HG03159 (cell line): ENCODE results near the gene SPACA6.

Experiments
- ATAC-seq: cut with Tn5 transposase; IDR thresholded peaks from one replicate; pipeline ENCODE4 v1.9.1; 2021; ENCODE audit warnings: mild to moderate bottlenecking, moderate library complexity; ENCODE audit not compliant: unreplicated experiment

The SPACA6 gene

DNA sequence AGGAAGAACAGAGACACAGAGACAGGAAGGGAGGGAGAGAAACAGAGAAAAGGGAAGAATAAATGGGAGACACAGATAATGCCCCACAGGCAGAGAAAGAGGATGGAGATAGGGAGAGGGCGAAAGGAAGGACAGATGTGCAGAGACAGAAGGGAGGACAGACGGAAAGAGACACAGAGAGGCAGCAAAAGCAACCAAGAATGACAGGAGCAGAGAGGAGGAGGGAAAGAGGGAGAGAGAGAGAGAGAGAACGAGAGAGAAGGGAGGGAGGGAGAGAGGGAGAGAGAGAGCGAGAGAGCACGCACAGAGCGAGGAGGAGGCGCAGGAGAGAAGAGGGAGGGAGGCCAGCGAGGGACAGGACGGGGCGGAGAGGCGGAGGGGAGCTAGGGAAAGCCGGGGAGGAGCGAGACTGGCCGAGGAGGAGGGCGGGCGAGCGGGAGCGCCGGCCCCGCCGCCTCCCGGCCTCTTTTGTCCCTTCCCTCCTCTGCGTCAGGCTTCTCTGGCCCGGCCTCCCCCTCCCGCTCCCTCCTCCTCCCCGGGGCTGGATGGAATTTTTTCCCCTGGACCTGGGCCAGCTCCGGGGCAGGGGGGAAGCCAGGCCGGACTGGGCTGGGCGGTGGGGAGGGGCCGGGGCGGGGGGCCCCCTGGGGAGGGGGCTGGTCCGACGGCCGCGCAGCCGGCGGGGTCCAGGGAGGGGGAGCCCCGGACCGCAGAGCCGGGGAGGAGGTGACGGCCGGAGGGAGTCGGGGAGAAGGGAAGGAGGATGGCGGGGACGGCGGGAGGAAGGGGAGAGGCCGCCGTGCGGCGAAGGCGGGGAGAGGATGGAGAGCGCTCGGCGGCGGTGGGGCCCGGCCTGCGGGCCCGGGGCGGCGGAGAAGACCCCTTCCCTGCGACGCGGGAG lies 4.2 kb upstream of the SPACA6 start:
- ATAC-seq = no peak

DNA sequence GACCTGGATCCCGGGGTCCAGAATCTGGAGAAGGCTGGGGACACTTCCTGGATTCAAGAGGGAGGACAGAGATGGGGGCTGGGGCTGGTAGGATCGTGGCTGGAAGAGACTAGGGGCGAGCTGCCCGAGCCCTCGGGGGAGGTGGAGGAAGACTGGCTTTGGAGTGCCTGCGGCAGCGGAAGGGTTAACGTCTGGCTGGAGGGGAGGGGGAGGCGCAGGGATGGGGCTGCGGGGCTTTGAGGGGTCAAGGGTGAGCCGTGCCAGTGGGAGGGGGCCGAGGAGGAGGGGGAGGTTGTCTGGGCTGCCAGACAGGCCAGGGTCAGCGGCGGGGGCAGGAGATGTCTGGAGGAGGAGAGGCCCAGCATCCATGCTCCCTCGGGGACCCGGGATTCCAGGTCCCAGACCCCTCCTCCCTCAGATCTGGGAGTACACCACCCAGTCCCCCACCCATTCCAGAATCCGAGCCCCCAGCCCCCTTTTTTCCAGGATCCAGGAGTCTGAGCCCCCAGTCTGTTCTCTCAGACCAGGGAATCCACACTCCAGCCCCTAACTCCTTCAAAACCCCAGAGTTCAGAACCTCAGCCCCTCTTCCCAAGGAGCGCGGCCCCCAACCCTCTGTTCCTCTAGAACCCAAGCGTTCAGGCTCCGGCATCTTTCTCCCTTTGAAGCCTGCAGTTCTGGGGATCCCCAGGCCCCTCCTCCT lies 3.2 kb upstream of the SPACA6 start:
- ATAC-seq = no peak

DNA sequence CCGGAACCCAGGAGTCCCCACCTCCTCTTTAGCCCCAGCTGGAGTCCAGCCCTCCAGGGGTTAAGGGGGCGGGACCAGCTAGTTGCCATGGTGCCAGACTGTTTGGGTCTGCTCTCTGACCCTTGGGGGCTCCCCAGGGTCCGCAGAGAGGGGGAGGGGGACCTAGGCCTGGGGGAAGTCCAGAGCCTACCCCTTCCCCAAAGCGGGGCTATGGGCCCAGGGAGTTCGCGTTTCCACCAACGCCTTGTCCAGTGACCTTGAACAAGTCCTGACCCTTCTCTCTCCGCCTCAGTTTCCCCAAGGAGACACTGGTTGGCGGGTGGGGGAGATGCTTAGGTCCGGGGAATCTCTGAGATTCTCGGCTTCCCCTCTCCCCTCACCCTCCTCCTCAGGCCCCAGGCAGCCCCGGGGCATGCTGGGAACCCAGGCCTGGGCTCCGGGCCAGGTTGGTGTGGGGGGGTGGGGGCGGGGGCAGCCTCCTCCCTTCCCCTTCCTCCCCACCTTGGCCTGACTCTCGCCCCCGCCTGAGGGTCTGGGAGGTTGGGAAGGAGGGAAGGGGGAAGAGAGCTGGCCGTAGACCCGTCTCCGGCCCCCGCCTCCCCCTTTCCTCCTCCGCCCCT lies 2.6 kb upstream of the SPACA6 start:
- no peak for ATAC-seq

DNA sequence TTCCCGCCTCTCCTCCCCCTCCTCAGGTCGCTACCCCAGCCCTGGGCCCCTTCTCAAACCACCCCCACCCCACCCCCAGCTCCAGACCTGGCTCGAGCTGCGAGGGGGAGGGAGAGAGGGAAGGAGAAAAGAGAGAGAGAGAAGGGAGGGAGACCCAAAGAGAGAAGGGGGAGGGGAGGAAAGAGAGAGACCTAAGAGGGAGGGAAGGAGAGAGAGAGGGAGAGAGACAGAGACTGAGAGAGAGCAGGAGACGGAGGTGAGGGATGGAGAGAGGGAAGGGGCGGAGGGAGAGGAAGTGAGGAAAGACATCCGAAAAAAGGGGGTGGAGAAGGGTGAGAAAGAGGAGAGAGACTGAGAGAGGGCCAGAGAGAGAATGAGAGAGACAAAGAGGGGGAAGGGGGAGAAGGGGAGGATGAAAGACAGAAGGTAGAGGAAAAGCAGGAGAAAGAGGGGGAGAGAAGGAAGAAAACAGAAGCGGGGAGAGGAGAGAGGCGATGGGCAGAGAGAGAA lies 2.0 kb upstream of the SPACA6 start:
- no peak for ATAC-seq

DNA sequence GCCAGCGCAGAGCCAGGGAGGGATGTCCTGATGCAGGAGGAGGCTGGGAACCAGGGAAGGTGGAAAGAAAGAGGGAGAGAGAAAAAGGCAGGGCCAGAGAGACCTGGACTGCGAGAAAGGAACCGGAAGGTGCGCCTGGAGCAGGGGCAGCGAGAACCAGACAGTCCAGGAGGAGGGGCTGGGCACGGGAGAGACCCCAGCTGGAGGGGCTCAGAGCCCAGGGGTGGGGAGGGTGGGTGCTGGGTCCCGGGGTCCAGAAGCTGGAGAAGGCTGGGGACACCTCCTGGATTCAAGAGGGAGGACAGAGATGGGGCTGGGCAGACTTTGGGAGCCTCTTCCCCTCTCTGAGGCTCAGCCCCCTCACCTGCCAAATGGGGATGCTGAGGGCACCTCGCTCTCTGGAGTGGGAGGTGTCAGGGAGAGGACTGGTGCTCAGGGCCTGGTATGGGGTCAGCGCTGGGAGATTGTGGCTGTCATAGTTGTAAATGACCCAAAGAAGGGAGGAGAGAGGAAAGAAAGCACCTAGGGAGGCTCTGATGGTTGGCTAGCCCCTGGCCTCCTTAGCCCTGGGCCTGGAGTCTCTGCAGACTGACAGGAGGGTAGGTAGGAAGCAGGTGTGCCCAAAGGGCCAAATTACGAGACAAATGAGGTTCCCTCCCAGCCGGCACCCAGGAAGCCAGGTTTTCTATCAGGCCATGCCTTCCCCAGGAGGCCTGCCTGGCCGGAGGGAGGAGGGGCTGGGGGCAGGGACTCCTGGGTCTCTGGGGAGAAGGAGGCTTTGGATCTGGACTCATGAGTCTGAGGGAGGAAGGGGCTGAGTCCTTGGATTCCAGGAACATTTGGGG lies 1.3 kb upstream of the SPACA6 start:
- no peak for ATAC-seq

DNA sequence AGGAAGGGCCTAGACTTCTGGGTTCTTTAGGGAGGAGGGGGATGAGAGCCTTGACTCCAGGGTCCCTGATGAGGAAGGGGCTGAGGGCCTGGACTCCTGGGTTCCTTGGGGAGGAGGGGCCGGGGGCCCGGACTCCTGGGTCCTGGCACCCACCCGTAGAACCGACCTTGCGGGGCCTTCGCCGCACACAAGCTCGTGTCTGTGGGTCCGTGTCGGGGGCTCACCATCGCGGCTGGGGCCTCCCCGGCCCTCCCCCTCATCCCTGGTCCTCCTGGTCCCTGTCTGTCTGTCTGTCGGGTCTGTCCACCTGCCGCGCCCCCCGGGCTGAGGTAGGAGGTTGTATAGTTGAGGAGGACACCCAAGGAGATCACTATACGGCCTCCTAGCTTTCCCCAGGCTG lies 662 bp upstream of the SPACA6 start:
- no peak for ATAC-seq

DNA sequence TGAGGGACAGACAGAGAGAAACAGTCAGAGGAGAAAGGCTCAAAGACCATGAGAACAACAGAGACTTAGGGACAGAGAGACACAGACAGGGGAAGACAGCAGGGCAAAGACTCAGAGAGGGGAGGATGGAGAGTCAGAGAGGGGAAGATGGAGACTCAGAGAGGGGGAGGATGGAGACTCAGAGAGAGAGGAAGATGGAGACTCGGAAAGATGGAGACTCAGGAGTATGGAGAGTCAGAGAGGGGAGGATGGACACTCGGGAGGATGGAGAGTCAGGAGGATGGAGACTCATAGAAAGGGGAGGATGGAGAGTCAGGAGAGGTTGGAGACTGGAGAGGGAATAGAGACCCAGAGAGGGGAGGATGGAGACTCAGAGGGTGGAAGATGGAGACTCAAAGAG lies 689 bp downstream of the SPACA6 start:
- no peak for ATAC-seq

DNA sequence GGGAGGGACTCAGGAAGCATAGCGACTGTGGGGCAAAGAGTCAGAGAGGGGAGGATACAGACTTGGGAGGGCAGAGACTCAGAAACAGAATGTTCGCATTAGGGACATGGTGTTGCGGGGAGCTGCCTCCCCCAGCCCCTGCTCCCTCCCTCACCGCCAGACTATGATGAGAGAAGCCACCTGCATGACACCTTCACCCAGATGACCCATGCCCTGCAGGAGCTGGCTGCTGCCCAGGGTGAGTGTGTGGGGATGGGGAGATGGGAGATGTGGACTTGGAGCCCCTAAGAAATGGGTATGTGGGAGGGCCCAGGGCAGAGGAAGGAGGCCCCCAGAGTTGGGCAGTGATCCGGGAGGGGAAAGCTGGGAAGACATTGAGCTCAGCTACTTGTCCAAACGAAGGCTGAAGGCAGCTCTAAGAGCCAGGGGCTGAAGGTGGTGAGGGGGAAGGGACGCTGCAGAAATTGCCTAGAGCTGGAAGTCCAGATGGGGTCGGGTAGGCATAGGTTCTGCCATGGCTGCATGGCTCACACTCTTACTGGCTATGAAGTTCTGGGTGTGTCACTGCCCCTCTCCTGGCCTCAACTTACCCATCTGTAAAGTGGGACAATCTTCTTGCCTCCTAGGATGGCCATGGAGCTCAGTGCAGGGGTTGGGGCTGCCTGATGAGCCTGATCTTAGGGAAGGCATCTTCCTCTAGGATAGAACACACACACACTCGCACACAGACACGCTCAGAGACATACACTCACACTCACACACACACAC lies 1.4 kb downstream of the SPACA6 start:
- no peak for ATAC-seq

DNA sequence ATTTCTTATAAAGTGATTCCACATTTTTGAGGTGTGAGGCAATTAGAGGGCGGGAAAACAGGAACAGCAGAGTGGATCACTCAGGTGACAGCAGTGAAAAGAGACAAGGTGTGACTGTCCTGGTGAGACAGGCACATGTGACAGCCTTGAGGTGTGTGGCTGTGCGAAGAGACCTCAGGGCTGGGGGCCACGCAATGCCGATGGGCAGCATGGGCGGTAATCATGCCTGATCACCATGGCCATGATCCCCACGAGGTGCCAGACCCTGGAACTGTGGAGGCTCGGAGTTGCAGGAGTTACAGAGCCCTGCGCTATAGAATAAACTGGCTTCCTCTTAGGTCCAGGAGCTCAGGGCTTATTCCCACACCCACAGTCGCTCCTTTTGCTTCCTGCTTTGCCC lies 2.0 kb downstream of the SPACA6 start:
- ATAC-seq = no peak

DNA sequence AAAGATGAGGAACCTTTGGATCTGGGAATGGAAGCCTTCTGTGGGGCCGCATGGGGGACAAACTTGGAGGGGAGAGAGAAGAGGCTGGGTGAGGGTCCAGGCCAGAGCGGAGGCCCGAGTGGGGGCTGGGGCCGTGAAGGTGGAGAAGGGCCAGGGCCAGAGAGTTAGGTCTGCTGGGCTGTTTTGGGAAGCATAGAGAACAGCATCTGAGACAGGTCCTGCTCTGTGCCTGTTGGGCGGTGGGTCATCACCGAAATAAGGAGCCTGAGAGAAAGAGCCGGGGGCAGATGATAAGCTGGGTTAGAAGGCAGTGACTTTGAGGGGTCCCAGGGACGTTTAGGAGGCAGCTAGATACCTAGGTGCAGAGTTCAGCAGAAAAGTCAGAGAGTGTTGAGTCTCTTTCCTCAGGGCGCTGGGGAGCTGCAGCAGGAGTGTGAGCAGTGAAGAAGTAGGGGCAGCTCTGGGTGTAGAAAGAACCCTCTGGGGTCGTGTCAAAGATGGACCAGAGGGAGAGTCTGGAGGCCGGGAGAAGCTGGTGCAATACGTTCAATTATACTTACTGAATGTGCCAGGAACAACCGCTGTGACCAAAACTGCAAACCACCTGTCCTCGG lies 2.7 kb downstream of the SPACA6 start:
- no peak for ATAC-seq

DNA sequence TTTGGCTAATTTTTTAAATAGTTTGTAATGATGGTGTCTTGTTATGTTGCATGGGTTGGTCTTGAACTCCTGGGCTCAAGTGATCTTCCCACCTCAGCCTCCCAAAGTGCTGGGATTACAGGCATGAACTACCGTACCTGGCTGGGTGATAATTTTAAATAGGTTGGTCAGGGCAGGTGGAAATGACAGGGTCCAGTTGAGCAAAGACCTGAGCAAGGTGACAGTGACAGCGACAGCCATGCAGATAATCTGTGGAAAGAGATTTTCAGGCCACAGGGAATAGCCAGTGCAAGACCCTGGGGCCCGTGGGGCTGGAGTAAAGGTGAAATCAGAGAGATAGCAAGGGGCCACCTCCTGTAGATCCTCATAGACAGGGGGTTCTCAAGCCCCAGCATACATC lies 3.5 kb downstream of the SPACA6 start:
- no peak for ATAC-seq

DNA sequence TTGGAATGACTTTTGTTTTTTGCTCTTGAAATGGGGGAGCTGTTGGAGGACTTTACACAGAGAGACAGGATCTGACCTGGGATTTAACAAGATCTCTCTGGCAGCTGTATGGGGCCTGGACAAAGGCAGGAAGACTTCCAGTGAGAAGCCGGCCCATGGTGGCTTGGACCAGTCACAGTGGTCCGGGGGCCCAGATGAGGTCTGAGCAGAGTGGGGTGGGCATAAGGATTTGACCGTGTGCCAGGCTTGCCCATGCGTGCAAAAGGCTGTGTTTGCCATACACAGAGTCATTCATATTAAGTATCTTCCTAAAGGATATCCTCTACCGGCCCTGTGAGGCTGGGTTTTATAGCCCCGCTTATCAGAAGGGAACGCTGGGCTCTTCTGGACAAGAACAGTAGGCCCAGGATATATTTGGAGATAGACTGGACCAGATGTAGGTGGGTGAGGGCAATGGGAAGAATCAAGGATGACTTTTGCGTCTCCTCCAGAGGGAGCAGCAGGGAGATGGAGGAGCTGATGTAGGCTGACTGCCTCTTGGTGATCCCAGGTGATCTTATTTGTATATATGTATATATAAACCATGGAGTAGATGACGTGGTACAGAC lies 4.1 kb downstream of the SPACA6 start:
- ATAC-seq = no peak

DNA sequence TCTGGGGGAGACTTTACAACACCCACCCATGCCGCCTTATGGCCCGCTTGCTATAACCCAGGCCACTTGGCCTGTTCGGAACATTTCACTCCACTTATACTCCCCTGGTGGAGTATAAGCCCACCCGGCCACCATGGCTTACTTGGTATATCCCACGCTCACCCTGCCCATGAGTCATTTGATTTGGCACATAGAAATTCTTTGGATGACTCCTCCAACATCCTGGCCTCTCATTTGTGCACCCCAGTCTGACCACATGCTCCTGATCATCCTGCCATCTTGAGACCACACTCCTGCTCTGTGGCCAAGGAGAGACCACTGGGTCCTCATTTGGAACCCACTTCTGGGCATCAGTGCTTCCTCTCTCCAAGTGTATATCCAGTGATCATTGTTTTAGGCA lies 5.2 kb downstream of the SPACA6 start:
- no peak for ATAC-seq

DNA sequence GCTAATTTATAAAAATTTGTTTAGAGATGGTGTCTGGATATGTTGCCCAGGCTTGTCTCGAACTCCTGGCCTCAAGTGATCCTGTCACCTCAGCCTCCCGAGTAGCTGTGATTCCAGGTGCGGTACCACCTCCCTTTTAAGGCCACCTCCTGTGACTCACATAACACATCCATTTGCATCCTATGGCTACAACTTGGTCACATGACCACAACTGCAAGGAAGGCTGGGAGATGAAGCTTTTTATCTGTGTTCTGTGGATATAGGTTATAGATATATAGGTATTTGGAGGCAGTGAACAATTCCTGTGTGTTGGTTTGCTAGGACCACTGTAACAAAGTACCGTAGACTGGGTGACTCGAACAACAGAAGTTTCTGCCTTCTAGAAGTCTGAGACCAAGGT lies 6.0 kb downstream of the SPACA6 start:
- no peak for ATAC-seq

DNA sequence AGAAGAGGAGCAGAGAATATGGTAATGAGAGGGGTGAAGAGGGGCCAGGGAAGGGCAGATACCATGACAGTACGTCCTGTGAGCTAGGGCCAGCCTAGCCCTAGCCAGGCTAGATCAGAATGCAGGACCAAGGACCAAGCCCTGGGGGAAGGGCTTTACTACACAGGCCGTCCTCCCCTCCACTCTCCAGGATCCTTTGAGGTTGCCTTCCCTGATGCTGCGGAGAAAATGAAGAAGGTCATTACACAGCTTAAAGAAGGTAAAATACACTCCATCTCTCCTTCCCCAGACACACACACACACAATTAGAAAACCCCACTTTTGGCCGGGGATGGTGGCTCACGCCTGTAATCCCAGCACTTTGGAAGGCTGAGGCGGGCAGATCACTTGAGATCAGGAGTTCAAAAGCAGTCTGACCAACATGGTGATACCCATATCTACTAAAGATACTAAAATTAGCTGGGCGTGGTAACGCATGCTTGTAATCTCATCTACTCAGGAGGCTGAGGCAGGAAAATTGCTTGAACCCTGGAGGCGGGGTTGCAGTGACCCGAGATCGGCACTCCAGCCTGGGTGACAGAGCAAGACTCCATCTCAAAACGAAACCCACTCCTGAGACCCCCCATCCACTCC lies 8.5 kb downstream of the SPACA6 start:
- no peak for ATAC-seq

DNA sequence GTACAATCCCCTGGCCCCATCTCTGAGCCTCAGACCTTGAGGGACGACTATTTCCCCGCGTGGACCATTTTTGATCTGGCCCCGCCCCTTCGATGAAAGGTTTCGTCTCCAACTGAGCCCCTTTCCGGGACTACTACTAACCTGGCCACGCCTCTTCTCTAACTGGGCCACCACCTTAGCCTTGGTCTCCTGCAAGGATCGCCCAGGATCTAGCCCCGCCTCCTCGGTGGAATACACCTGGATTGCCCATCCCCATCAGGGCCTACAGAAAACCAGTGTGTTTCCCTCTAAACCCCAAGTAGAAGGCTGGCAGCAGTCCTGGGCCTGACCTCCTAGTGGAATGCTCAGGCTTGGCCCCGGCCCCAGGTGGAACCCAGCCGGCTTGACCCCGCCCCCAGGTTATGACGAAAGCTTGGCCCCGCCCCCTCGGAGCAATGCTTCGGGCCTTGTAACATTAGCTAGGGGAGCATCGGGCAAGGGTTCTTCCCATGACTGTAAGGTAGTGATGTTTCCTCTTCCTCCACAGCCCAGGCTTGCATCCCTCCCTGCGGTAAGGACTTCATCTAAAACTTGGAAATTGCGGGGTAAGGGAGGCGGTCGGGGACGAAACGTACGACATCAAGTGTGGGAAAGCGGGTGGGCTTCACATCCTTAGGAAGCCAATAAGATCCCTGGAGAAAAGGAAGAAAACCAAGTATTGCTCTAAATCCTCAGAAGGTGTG lies 9.1 kb downstream of the SPACA6 start:
- no peak for ATAC-seq

DNA sequence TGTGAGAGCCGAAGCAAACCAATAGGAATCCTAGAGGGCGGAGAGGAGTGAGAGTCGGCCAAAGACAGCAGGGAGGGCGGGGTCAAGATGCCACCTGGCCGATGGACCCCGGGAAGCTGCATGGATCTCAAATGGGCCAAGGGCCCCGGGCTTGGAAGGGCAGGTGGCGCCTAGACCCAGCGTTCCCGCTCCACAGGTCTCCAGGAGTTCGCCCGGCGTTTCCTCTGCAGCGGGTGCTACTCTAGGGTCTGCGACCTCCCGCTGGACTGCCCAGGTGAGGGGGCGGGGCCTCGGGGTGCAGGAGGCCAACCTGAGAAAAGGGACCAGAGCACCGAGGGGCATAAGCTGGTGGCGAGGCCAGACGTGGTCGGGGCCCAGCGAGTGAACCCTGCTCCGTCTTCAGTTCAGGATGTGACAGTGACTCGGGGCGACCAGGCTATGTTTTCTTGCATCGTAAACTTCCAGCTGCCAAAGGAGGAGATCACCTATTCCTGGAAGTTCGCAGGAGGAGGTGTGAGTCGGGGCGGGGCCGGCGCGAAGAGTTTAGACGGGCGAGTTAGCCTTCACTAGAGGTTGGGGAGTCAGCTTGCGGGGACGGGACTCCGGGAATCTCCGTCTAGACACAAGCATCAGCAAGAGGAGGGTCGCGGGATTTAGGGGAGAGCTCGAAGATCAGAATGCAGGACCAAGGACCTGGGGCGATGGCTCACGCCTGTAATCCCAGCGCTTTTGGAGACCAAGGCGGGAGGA lies 9.9 kb downstream of the SPACA6 start:
- ATAC-seq = no peak
